SU-DHL-6 (cell line): ENCODE measurements around the gene PLPP3.

Source experiments
- EZH2phosphoT487 ChIP-seq: fragments of 200-600 bp; sonication (generic), shearing (Covaris generic); conservative IDR thresholded peaks from 2 replicates; pipeline ENCODE4 v1.6.1; 2018; ENCODE audit warnings: mild to moderate bottlenecking, antibody characterized with exemption, low read length, moderate library complexity, mixed read lengths
- TF ChIP-seq, protein P1 (sequence below): fragments of 200-600 bp; sonication (generic); IDR thresholded peaks from one replicate; pipeline ENCODE4 v1.5.1; 2017; ENCODE audit warnings: antibody characterized with exemption, mild to moderate bottlenecking, low read length, moderate library complexity; ENCODE audit not compliant: insufficient read depth, poor library complexity, severe bottlenecking

- TF ChIP-seq, protein P1, sequence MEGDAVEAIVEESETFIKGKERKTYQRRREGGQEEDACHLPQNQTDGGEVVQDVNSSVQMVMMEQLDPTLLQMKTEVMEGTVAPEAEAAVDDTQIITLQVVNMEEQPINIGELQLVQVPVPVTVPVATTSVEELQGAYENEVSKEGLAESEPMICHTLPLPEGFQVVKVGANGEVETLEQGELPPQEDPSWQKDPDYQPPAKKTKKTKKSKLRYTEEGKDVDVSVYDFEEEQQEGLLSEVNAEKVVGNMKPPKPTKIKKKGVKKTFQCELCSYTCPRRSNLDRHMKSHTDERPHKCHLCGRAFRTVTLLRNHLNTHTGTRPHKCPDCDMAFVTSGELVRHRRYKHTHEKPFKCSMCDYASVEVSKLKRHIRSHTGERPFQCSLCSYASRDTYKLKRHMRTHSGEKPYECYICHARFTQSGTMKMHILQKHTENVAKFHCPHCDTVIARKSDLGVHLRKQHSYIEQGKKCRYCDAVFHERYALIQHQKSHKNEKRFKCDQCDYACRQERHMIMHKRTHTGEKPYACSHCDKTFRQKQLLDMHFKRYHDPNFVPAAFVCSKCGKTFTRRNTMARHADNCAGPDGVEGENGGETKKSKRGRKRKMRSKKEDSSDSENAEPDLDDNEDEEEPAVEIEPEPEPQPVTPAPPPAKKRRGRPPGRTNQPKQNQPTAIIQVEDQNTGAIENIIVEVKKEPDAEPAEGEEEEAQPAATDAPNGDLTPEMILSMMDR, result no peak
- TF ChIP-seq EZH2phosphoT487, result no peak
Observed at GRCh38 chr1:56547977-56548376, 31.4 kb downstream of the PLPP3 start.
